ENCODE results near the gene CTSV. TPM values are rescaled to one million over a fixed set of nuclear protein-coding genes. Genes with fewer than 3 reads are reported as not detected.
A peak's percentile ranks its signal among the peaks of the same experiment; 100 is the strongest.
"Not testable (repeated sequence)": the region's sequence is repeated elsewhere in the genome, so short reads cannot be mapped to it uniquely, and the experiment has no call there.

CTSV gene
- total and polyA plus RNA-seq, 2 donors (not counting 1 experiment from before 2014, with no cell fraction given): not detected

- DNase-seq: no peak
These were observed 3.0 kb upstream of the CTSV start for GRCh38 chr9:97041898-97042297.

GRCh38 chr9:97039514-97039860, 545 bp upstream of the CTSV start:
- Mint-ChIP-seq H3K4me3 (peak overlapping the region; percentile 85), H3K27me3 (peaks cover 64% of the 10 kb centered on the region), H3K4me1 (peaks cover 8% of the 10 kb centered on the region), H3K27ac (no peak overlapping the region), H3K9me3 (ENCODE audit: insufficient read depth) (no peaks in the 10 kb centered on the region)
- CTCF ChIA-PET: no interaction called here
- Histone ChIP-seq H3K27me3 (replicated peaks in 1 of 4; ENCODE audit: control extremely low read depth in 1 of 4, control insufficient read depth in 3 of 4, insufficient read depth in 4 of 4, low read length in 3 of 4) (peaks cover 0 to 38% (median 23%) of the 10 kb centered on the region in 4 experiments), H3K79me2 (ENCODE audit: control insufficient read depth, insufficient read depth, low read length) (no peaks in the 10 kb centered on the region), H3K4me3 (ENCODE audit: control extremely low read depth in 1 of 5, extremely low read depth in 1 of 5, insufficient read depth in 1 of 5, low read depth in 2 of 5, low read length in 4 of 5) (peak overlapping the region; percentile 14 to 74 (median 52)), H3K9me3 (ENCODE audit: control extremely low read depth in 1 of 3, control insufficient read depth in 2 of 3, insufficient read depth in 1 of 3, low read length in 2 of 3) (peaks cover 0 to 1% (median 0%) of the 10 kb centered on the region in 3 donors), H4K20me1 (ENCODE audit: control insufficient read depth, insufficient read depth, low read length, poor library complexity, severe bottlenecking) (no peaks in the 10 kb centered on the region), H3K4me1 (ENCODE audit: control insufficient read depth in 2 of 2, insufficient read depth in 2 of 2, low read length in 2 of 2) (peaks cover 8 to 13% of the 10 kb centered on the region in 2 donors), H3K4me2 (replicated peaks; ENCODE audit: low read depth, low read length, poor library complexity, severe bottlenecking) (peak overlapping the region; percentile 94), H3K36me3 (replicated peaks in 1 of 2; ENCODE audit: control extremely low read depth in 1 of 2, control insufficient read depth in 1 of 2, extremely low read depth in 1 of 2, insufficient read depth in 2 of 2, low read length in 1 of 2) (no peaks in the 10 kb centered on the region), H3K27ac (ENCODE audit: low read length in 2 of 2) (no peak overlapping the region), H3K9ac (ENCODE audit: low read length) (peak overlapping the region; percentile 74), H2AFZ (ENCODE audit: insufficient read depth, low read depth, low read length, poor library complexity, severe bottlenecking) (peak overlapping the region; percentile 85)
- DNase-seq: no peak
- POLR2A ChIA-PET: no interaction called here
- TF ChIP-seq EZH2 (IDR thresholded peaks at IDR 0.05; ENCODE audit: borderline replicate concordance, insufficient read depth, low read depth, low read length, poor library complexity, severe bottlenecking): no peak
- no peak for TF ChIP-seq CTCF (IDR thresholded peaks at IDR 0.05)
- ATAC-seq (ENCODE audit: low read depth): no peak
- intact Hi-C loops (cut with micrococcal nuclease): no loop called here
- 0% methylated on average over 1 of the region's 12 CpGs for WGBS (ENCODE audit: insufficient coverage)

More at GRCh38 chr9:97041898-97042297, 3.0 kb upstream of the CTSV start:
- Histone ChIP-seq H3K36me3 (replicated peaks in 1 of 2; ENCODE audit: control extremely low read depth in 1 of 2, control insufficient read depth in 1 of 2, extremely low read depth in 1 of 2, insufficient read depth in 2 of 2, low read length in 1 of 2) (no peaks in the 10 kb centered on the region), H3K9ac (ENCODE audit: low read length) (no peak overlapping the region), H2AFZ (ENCODE audit: insufficient read depth, low read depth, low read length, poor library complexity, severe bottlenecking) (no peak overlapping the region), H3K27me3 (replicated peaks in 1 of 4; ENCODE audit: control extremely low read depth in 1 of 4, control insufficient read depth in 3 of 4, insufficient read depth in 4 of 4, low read length in 3 of 4) (peaks cover 0 to 38% (median 23%) of the 10 kb centered on the region in 4 experiments), H4K20me1 (ENCODE audit: control insufficient read depth, insufficient read depth, low read length, poor library complexity, severe bottlenecking) (no peaks in the 10 kb centered on the region), H3K4me1 (ENCODE audit: control insufficient read depth in 2 of 2, insufficient read depth in 2 of 2, low read length in 2 of 2) (peaks cover 8 to 13% of the 10 kb centered on the region in 2 donors), H3K4me3 (ENCODE audit: control extremely low read depth in 1 of 5, extremely low read depth in 1 of 5, insufficient read depth in 1 of 5, low read depth in 2 of 5, low read length in 4 of 5) (no peak overlapping the region), H3K27ac (ENCODE audit: low read length in 2 of 2) (no peak overlapping the region), H3K79me2 (ENCODE audit: control insufficient read depth, insufficient read depth, low read length) (no peaks in the 10 kb centered on the region), H3K4me2 (replicated peaks; ENCODE audit: low read depth, low read length, poor library complexity, severe bottlenecking) (no peak overlapping the region), H3K9me3 (ENCODE audit: control extremely low read depth in 1 of 3, control insufficient read depth in 2 of 3, insufficient read depth in 1 of 3, low read length in 2 of 3) (peaks cover 0 to 1% (median 0%) of the 10 kb centered on the region in 3 donors)
- ChIA-PET POLR2A (no interaction called here), CTCF (interaction anchor here (1.2 kb wide), 1 partner anchor 9 kb away, joined by 3 read pairs; no protein-coding TSS in a partner anchor)
- intact Hi-C loops (cut with micrococcal nuclease): no loop called here
- no peak overlapping the region for H3K27ac Mint-ChIP-seq
- no peak overlapping the region for H3K4me3 Mint-ChIP-seq
- H3K27me3 Mint-ChIP-seq: peaks cover 54% of the 10 kb centered on the region
- H3K9me3 Mint-ChIP-seq (ENCODE audit: insufficient read depth): no peaks in the 10 kb centered on the region
- peaks cover 8% of the 10 kb centered on the region for H3K4me1 Mint-ChIP-seq
- WGBS (ENCODE audit: insufficient coverage): 42% methylated on average over 1 of the region's 2 CpGs
- TF ChIP-seq CTCF (IDR thresholded peaks at IDR 0.05) (no peak), EZH2 (IDR thresholded peaks at IDR 0.05; ENCODE audit: borderline replicate concordance, insufficient read depth, low read depth, low read length, poor library complexity, severe bottlenecking) (no peak)
- no peak for ATAC-seq (ENCODE audit: low read depth)

- WGBS (ENCODE audit: insufficient coverage): 80% methylated on average over 1 of the region's 1 CpG
- CTCF ChIA-PET: not testable (repeated sequence)
These were observed 15.4 kb downstream of the CTSV start for GRCh38 chr9:97023505-97023904.

More at GRCh38 chr9:97023505-97023904, 15.4 kb downstream of the CTSV start:
- H3K9me3 ChIP-seq (ENCODE audit: control extremely low read depth in 1 of 3, control insufficient read depth in 2 of 3, insufficient read depth in 1 of 3, low read length in 2 of 3); H2AFZ ChIP-seq (ENCODE audit: insufficient read depth, low read depth, low read length, poor library complexity, severe bottlenecking); H3K36me3 ChIP-seq (replicated peaks in 1 of 2; ENCODE audit: control extremely low read depth in 1 of 2, control insufficient read depth in 1 of 2, extremely low read depth in 1 of 2, insufficient read depth in 2 of 2, low read length in 1 of 2); H4K20me1 ChIP-seq (ENCODE audit: control insufficient read depth, insufficient read depth, low read length, poor library complexity, severe bottlenecking); H3K27me3 ChIP-seq (replicated peaks in 1 of 4; ENCODE audit: control extremely low read depth in 1 of 4, control insufficient read depth in 3 of 4, insufficient read depth in 4 of 4, low read length in 3 of 4); H3K9me3 Mint-ChIP-seq (ENCODE audit: insufficient read depth); H3K9ac ChIP-seq (ENCODE audit: low read length); DNase-seq; H3K27ac ChIP-seq (ENCODE audit: low read length in 2 of 2); H3K4me1 ChIP-seq (ENCODE audit: control insufficient read depth in 2 of 2, insufficient read depth in 2 of 2, low read length in 2 of 2); H3K4me2 ChIP-seq (replicated peaks; ENCODE audit: low read depth, low read length, poor library complexity, severe bottlenecking); H3K4me3 Mint-ChIP-seq; H3K4me3 ChIP-seq (ENCODE audit: control extremely low read depth in 1 of 5, extremely low read depth in 1 of 5, insufficient read depth in 1 of 5, low read depth in 2 of 5, low read length in 4 of 5); H3K27ac Mint-ChIP-seq; ATAC-seq (ENCODE audit: low read depth); POLR2A ChIA-PET; H3K4me1 Mint-ChIP-seq; H3K79me2 ChIP-seq (ENCODE audit: control insufficient read depth, insufficient read depth, low read length); intact Hi-C loops (cut with micrococcal nuclease): not testable (repeated sequence)
- H3K27me3 Mint-ChIP-seq: peaks cover 14% of the 10 kb centered on the region
